HG02884 (cell line): ENCODE results near the gene UBAC2.

Source experiments
- ATAC-seq: cut with Tn5 transposase; IDR thresholded peaks from one replicate; pipeline ENCODE4 v1.9.1; 2021; ENCODE audit warnings: mild to moderate bottlenecking, moderate library complexity; ENCODE audit not compliant: unreplicated experiment

Gene UBAC2

GRCh38 chr13:99307648-99308339 lies 107.1 kb downstream of the UBAC2 start:
- peak; percentile 36 for ATAC-seq

DNA sequence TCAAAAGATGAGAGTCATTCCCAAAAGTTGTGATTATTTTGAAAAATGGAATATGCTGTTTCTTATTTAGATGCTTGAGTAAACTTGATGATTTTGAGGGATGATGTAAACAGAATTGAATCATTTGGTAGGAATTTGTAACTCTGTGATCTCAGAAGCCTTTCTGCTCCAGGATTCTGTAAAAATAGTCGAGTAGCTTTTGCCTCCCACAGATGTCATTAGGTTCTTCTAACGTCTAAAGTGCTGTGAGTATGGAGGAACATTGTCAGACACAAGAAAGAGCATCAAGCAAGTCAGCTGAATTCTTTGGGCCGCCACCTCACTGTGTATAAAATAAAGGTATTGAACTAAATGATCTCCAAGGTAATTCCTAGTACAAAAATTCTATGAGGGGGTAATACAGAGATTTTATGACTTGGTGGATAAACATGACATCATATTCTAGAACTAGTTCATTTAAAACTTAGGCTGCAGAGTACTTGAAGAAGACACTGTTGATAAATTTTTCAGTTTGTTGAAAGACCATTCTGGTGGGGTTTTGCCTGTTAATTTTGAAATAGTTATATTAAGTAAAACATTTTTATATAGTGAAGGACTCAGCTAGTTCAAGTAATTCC lies 107.9 kb downstream of the UBAC2 start:
- ATAC-seq: no peak

- ATAC-seq: peak; percentile 51
These were observed 109.9 kb downstream of the UBAC2 start for GRCh38 chr13:99310382-99311031.

DNA sequence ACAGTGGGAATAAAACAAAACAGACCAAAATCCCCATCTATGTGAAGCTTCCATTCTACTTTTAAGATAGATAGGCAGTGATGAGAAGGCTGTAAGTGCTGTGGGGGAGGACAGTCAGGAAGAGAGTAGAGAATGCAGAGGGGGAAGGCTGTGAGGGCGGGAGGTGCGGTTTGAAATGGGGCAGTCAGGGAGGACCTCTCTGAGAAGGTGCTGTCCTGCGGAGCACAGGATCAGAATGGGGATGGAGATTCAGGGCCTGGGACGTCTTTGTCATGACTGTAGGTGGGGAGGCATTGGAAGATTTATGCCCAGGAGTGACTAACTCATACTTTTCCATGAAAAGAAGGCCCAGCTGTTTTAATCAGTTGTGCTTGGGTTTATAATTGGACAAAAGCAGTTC lies 110.5 kb downstream of the UBAC2 start:
- ATAC-seq: no peak

GRCh38 chr13:99311748-99312492 lies 111.3 kb downstream of the UBAC2 start:
- no peak for ATAC-seq

GRCh38 chr13:99312493-99312883 lies 111.8 kb downstream of the UBAC2 start:
- no peak for ATAC-seq

- ATAC-seq: no peak
These were observed 112.8 kb downstream of the UBAC2 start for GRCh38 chr13:99313501-99313900.

DNA sequence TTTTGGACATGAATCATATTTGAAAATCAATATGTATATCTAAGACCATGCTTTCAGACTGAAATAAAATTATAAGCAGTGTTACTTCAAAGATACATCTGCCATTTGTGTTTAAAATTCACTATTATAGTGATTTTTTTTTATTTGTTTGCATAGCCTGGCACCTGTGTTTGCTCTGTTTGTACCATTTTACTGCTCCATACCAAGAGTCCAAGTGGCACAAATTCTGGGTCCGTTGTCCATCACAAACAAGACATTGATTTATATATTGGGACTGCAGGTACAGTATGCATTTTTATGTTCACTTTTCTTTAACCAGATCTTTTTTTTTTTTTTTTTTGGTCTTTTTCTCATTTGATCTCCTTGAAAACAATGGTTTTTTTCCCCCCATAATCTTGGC lies 113.3 kb downstream of the UBAC2 start:
- ATAC-seq: no peak

GRCh38 chr13:99314640-99315176 lies 114.1 kb downstream of the UBAC2 start:
- ATAC-seq: no peak

- no peak for ATAC-seq
These were observed 114.5 kb downstream of the UBAC2 start for GRCh38 chr13:99315186-99315585.

DNA sequence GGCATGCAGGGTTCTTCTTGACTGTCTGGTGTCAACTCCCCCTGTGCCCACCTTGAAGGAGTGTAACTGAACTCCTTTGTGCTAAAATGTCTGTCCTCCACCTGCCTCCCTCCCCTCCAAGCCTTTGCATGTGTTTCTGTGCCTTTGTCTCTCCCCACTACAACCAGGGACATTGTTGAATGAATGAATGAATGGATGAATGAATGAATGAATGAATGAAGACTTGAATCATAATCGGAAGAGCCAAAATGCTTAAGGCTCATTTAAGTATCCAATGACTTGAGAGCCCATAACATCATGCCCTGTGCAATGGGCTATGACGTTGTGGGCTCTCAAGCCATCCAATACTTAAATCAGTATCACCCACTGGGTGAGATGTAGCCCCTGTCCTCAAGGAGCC lies 115.6 kb downstream of the UBAC2 start:
- ATAC-seq: no peak

DNA sequence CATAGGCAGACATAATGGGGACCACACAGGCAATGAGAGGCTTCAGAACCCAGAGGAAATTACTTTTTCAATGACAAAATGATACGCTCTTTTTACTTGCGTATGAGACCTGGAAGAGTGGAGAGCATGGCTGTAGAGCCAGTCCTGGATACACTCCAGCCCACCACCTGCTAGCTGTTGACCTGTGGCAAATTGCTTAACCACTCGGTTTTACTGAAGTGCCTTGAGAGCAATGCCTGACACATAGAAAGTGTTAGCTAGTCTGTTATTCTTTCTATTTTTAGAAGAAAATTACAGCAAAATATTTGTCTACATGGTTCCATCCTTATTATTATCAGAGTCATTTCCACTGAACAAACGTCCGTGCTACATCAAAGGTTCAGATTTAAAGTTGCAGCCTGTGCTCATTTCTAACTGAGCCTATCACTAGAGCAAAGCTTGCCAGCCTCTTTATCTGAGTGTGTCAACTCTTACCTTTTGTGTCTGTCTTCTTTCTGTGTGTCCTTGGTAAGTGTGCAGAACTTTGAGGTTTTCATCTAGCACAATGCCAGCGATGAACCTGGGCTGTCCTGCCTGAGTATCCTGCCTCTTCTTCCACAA lies 116.1 kb downstream of the UBAC2 start:
- ATAC-seq: no peak

- ATAC-seq: no peak
These were observed 120.2 kb downstream of the UBAC2 start for GRCh38 chr13:99320693-99321481.

DNA sequence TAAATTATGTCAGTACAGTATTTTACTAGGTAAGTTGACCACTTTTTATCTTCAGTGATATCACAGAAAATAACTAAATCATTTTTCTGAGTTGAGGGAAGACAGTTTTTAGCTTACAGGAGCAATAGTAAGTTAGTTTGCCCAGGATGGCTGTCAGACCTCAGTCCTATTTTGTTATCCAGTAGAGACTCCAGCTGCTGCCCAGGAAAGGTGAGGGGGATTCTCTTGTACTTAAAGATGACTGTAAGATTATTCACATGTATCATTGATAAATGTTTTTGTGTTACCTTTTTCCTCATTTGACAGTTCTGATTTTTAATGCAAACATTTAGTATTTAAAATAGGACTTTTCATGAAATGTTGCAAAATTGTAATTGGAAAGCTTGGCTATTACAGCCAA lies 121.1 kb downstream of the UBAC2 start:
- no peak for ATAC-seq

DNA sequence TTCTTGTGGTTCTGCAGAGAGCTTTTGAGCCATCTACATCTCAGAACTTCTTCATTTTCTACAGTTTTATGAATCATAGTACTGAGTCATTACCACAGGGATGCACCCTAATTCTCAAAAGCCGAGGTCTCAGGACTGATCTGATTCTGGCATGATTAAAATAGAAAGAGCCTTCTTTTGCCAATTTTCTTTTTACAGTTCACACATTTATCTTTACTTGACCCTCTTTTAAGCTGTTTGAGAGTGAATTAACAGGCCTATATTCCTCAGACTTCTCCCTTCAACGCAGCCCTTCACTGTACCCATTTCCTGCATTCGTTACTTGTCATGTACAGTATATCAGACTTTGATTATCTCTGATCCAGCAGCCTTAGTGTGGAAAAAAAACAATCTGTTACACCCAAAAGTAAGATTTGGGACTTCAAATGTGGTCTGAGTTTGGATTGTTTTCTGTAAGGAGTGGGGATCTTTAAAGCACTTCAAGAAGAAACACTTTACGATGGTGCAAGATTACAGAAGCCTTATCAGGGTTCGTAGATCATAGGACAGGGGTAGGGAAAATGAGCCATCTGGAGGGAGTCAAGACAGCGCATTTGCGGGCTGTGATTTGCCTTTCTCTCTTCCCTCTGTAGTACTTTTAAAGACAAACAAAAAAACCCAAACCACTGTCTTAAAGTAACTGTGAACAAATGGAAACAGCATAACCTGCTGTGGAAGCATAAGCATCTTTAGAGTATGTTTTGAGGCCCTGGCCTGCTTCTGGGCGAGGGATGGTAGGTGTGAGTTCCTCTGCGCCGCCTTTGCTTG lies 121.8 kb downstream of the UBAC2 start:
- peak; percentile 91 for ATAC-seq

DNA sequence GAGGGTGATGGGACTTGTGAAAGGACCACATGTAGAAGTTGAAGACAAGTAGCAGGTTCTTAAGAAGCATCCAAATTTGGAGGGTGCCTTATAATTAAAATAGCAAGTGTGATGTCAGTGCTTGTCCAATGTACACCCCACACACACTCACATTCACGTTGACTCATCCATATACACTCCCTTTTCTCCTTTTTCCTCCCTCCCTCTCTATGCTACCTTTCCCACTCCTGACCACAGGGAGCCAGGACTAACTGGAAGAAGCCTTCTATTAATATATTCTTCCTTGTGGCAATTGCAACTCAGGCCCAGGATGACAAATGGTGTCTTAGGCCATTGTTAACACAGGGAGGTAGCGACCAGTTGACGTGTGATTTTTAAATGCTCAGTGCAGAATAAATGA lies 122.8 kb downstream of the UBAC2 start:
- no peak for ATAC-seq

- ATAC-seq: no peak
These were observed 125.4 kb downstream of the UBAC2 start for GRCh38 chr13:99326012-99326411.

DNA sequence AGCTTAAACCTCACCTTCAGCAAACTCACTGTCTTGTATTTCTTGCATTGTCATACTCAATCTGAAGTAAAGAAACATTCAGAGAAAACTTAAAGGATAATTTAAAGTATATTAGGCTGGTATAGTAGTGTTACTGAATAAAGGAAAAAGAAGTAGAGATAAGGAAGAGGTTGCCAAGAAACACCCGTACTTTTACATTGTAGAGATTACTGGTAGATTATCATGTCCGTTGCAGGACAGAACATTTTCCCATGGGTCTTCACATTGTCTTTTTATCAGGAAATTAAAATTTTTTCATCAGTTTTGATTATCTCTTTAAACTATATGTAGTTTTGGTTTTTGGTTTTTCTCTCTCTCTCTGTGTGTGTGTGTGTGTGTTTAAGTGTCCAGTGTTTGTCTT lies 126.5 kb downstream of the UBAC2 start:
- ATAC-seq: no peak

- no peak for ATAC-seq
These were observed 127.1 kb downstream of the UBAC2 start for GRCh38 chr13:99327761-99328160.
